A549 (cell line): ENCODE data around the gene ZNF326. TPM values are rescaled to one million over a fixed set of nuclear protein-coding genes. Genes with fewer than 3 reads are reported as not detected.

Experiments used
- ATAC-seq, 2 experiments: fragments of 200-7000 bp in 1 of 2; fragments of >200 bp in 1 of 2; cut with Nextera tagmentation in 1 of 2; cut with Tn5 transposase in 1 of 2; 3 replicates each; pipeline versions ENCODE4 v1.8.0 to v1.9.1; 2018 to 2020; ENCODE audit warnings: mild to moderate bottlenecking in 1 of 2, moderate library complexity in 1 of 2
- CTCF ChIA-PET: fragments of 300-600 bp; sonication (Branson Sonifier 250); formaldehyde crosslinking; extraction: SDS; loops from one replicate; lab custom pipeline; 2021; ENCODE audit warnings: antibody characterized with exemption, inconsistent platforms; lab: Yijun Ruan, JAX
- POLR2A ChIA-PET: fragments of 350-600 bp; formaldehyde crosslinking; extraction: SDS; loops from one replicate; lab custom pipeline; 2021; ENCODE audit warnings: antibody characterized with exemption, inconsistent platforms; lab: Yijun Ruan, JAX
- DNase-seq, 2 experiments: peaks; one replicate each; pipeline versions ENCODE4 v3.0.0 to v3.0.0-alpha.2; 2011 to 2016; ENCODE audit warnings: low read depth in 1 of 2, low spot score in 1 of 2
- FAIRE-seq: peaks from 2 replicates; lab custom pipeline; 2011; peaks lifted over from hg19 to GRCh38; lab: Jason Lieb, UNC
- H3K27ac ChIP-seq, 2 experiments: fragments of >200 bp; sonication (Bioruptor Twin); formaldehyde crosslinking; 3 replicates each; pipeline ENCODE4 v1.5.1; 2016 to 2017
- H3K4me1 ChIP-seq: fragments of >200 bp; sonication (Bioruptor Twin); formaldehyde crosslinking; 3 replicates; pipeline ENCODE4 v1.6.1; 2016
- H3K4me2 ChIP-seq: fragments of >200 bp; sonication (Bioruptor Twin); formaldehyde crosslinking; 3 replicates; pipeline ENCODE4 v1.6.1; 2016
- H3K4me3 ChIP-seq: fragments of >200 bp; sonication (Bioruptor Twin); formaldehyde crosslinking; 3 replicates; pipeline ENCODE4 v1.5.1; 2016
- H3K9me3 ChIP-seq: fragments of >200 bp; sonication (Bioruptor Twin); formaldehyde crosslinking; 3 replicates; pipeline ENCODE4 v1.6.1; 2016
- ATOH8 ChIP-seq: fragments of 250-450 bp; sonication (Bioruptor Pico); IDR thresholded peaks from 2 replicates; pipeline ENCODE4 v1.5.0; 2020; ENCODE audit warnings: low read depth, mild to moderate bottlenecking, moderate library complexity
- CBX2 ChIP-seq: fragments of 200-600 bp; sonication (generic); IDR thresholded peaks from 2 replicates; pipeline ENCODE4 v1.6.1; 2016; ENCODE audit warnings: low read depth, mild to moderate bottlenecking, borderline replicate concordance
- CEBPB ChIP-seq, 2 experiments: fragments of >200 bp in 1 of 2; sonication (Bioruptor Twin) in 1 of 2; formaldehyde crosslinking in 1 of 2; IDR thresholded peaks; 2 replicates each; pipeline ENCODE4 v1.6.1; 2012 to 2016
- CHD2 ChIP-seq: fragments of 150-350 bp; IDR thresholded peaks from 2 replicates; pipeline ENCODE4 v1.6.1; 2014; ENCODE audit warnings: low read length; ENCODE audit not compliant: partially characterized antibody
- EP300 ChIP-seq, 2 experiments: fragments of >200 bp; sonication (Bioruptor Twin); formaldehyde crosslinking; IDR thresholded peaks; 2 replicates in 1 of 2; 3 replicates in 1 of 2; pipeline ENCODE4 v1.6.1; 2016 to 2017
- FOSL2 ChIP-seq, 2 experiments: fragments of 450-650 bp in 1 of 2; fragments of >200 bp in 1 of 2; sonication (Bioruptor Twin) in 1 of 2; formaldehyde crosslinking; IDR thresholded peaks; 2 replicates each; pipeline versions ENCODE4 v1.5.0 to v1.6.1; 2016 to 2020; ENCODE audit warnings: mild to moderate bottlenecking in 1 of 2, moderate library complexity in 1 of 2
- GATA3 ChIP-seq: IDR thresholded peaks from 2 replicates; pipeline ENCODE4 v1.6.1; 2012; ENCODE audit warnings: borderline replicate concordance
- HES2 ChIP-seq: fragments of >200 bp; sonication (Bioruptor Twin); formaldehyde crosslinking; IDR thresholded peaks from 2 replicates; pipeline ENCODE4 v1.6.1; 2016
- HOXB5 ChIP-seq: fragments of 250-450 bp; sonication (Bioruptor Pico); IDR thresholded peaks from 2 replicates; pipeline ENCODE4 v1.5.0; 2020; ENCODE audit warnings: mild to moderate bottlenecking, moderate library complexity
- JUN ChIP-seq, 2 experiments: fragments of >200 bp; sonication (Bioruptor Twin); formaldehyde crosslinking; IDR thresholded peaks; 2 replicates in 1 of 2; 3 replicates in 1 of 2; pipeline ENCODE4 v1.6.1; 2016 to 2017
- KDM5A ChIP-seq: fragments of 200-600 bp; sonication (generic); IDR thresholded peaks from 2 replicates; pipeline ENCODE4 v1.6.1; 2016; ENCODE audit warnings: antibody characterized with exemption, mild to moderate bottlenecking
- NFE2L2 ChIP-seq: fragments of 150-350 bp; conservative IDR thresholded peaks from 2 replicates; pipeline ENCODE4 v1.6.1; 2014; ENCODE audit warnings: low read length
- NPAS2 ChIP-seq: fragments of 250-450 bp; sonication (Bioruptor Pico); IDR thresholded peaks from 2 replicates; pipeline ENCODE4 v1.8.0; 2022; ENCODE audit warnings: mild to moderate bottlenecking, moderate library complexity, borderline replicate concordance
- PHF8 ChIP-seq: fragments of 200-600 bp; sonication (generic); IDR thresholded peaks from 2 replicates; pipeline ENCODE4 v1.6.1; 2016; ENCODE audit warnings: low read depth, mild to moderate bottlenecking, antibody characterized with exemption, moderate library complexity, borderline replicate concordance
- RARB ChIP-seq: fragments of 250-450 bp; sonication (Bioruptor Pico); IDR thresholded peaks from 2 replicates; pipeline ENCODE4 v1.8.0; 2021; ENCODE audit warnings: mild to moderate bottlenecking, moderate library complexity
- RCOR1 ChIP-seq: fragments of 150-350 bp; IDR thresholded peaks from 2 replicates; pipeline ENCODE4 v1.6.1; 2014; ENCODE audit warnings: antibody characterized with exemption, low read length, low read depth
- RNF2 ChIP-seq: fragments of 200-600 bp; sonication (generic); IDR thresholded peaks from 2 replicates; pipeline ENCODE4 v1.6.1; 2016; ENCODE audit warnings: low read depth, mild to moderate bottlenecking, antibody characterized with exemption, moderate library complexity, borderline replicate concordance
- TFCP2L1 ChIP-seq: fragments of 250-450 bp; sonication (Bioruptor Pico); IDR thresholded peaks from 2 replicates; pipeline ENCODE4 v1.5.0; 2021; ENCODE audit warnings: mild to moderate bottlenecking
- ZSCAN20 ChIP-seq: fragments of 250-450 bp; sonication (Bioruptor Pico); IDR thresholded peaks from 2 replicates; pipeline ENCODE4 v1.8.0; 2022; ENCODE audit warnings: mild to moderate bottlenecking, moderate library complexity
- WGBS: methylation state at CpG from one replicate; pipeline ENCODE4 v1.1.6; 2017; ENCODE audit errors: missing lambda C conversion rate; 5-methylcytosine and 5-hydroxymethylcytosine counted together
- polyA plus RNA-seq, 4 experiments: library from polyadenylated mRNA; depleted of rRNA in 3 of 4; stranded (reverse); fragments of >200 nt; fragmentation: RNase III in 1 of 4; extraction: RNeasy Plus Mini Kit Qiagen cat#74134 plus additional on column Dnase treatment in 1 of 4; gene quantifications; 2 replicates in 3 of 4; 3 replicates in 1 of 4; pipeline ENCODE4 v1.2.3, GENCODE V29; 2011 to 2017
- TF ChIP-seq, protein P1 (sequence below): fragments of 200-600 bp; sonication (generic); IDR thresholded peaks from 2 replicates; pipeline ENCODE4 v1.6.1; 2016; ENCODE audit warnings: antibody characterized with exemption, mild to moderate bottlenecking, moderate library complexity
- TF ChIP-seq, protein P2 (sequence below): fragments of 250-450 bp; sonication (Bioruptor Pico); IDR thresholded peaks from 2 replicates; pipeline ENCODE4 v1.5.0; 2021; ENCODE audit warnings: mild to moderate bottlenecking, moderate library complexity, borderline replicate concordance
- TF ChIP-seq, protein P3 (sequence below): fragments of >200 bp; sonication (Bioruptor Twin); formaldehyde crosslinking; IDR thresholded peaks from 3 replicates; pipeline ENCODE4 v1.5.1; 2016

Gene ZNF326
- polyA plus RNA-seq, 2 of the 4 experiments (the other 2 are of a cell fraction) = 32.3 to 47.8 TPM

GRCh38 chr1:89945852-89946476, 48.9 kb upstream of the ZNF326 start:
- ChIA-PET CTCF (interaction anchor here (1.3 to 1.5 kb wide), 2 partner anchors 141 to 165 kb away, joined by 3 to 6 read pairs; no protein-coding TSS in a partner anchor), POLR2A (interaction anchor here (0.9 kb wide), 1 partner anchor 35 kb away, joined by 3 read pairs; no protein-coding TSS in a partner anchor)
- H3K4me2 ChIP-seq = peak overlapping the region; percentile 59
- H3K9me3 ChIP-seq = no peaks in the 10 kb centered on the region
- WGBS = 50% methylated on average over 5 of the region's 5 CpGs
- DNase-seq (no peak), ATAC-seq (no peak), FAIRE-seq (no peak)
- no peak overlapping the region for H3K4me3 ChIP-seq
- peak overlapping the region; percentile 81 to 85 for H3K27ac ChIP-seq
- TF ChIP-seq RARB (CRISPR knock-in tag) (no peak), ZSCAN20 (CRISPR knock-in tag) (no peak), CEBPB (IDR thresholded peaks at IDR 0.05) (0 out of 4 replicates have a peak, but pooled peaks of 1 of the 2 experiments have one; percentile 14), FOSL2 (IDR thresholded peaks at IDR 0.05) (0 out of 2 replicates have a peak, but pooled peaks have one; percentile 35), FOSL2 (CRISPR knock-in tag; IDR thresholded peaks at IDR 0.05) (peak; percentile 70), RNF2 (no peak)
- peaks cover 67% of the 10 kb centered on the region for H3K4me1 ChIP-seq

DNA sequence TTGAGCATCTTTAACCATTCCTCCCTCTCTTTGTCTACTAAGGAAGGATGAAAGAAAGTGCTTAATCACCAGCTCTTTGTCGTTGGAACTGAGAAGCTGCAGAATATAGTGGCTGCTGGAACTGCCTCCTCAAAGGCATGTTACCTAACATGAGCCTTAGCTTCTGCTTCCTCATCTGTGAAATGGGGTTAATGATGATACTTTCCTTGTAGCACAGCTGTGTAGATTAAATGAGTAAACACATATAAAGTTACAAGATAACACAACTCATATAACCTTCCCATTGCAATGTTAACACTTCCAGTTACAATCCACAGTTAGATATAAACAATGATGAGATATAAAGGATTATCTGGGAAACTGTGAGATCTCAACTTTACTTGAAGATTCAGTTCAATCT, 48.4 kb upstream of the ZNF326 start:
- TF ChIP-seq TFCP2L1 (CRISPR knock-in tag) (no peak), NFE2L2 (no peak), JUN (IDR thresholded peaks at IDR 0.05) (no peak), CHD2 (no peak), FOSL2 (IDR thresholded peaks at IDR 0.05) (no peak), FOSL2 (CRISPR knock-in tag; IDR thresholded peaks at IDR 0.05) (no peak), NPAS2 (no peak), ATOH8 (CRISPR knock-in tag) (no peak), RCOR1 (no peak), HES2 (no peak), PHF8 (no peak), CBX2 (no peak), KDM5A (no peak), GATA3 (no peak), RARB (CRISPR knock-in tag) (no peak), EP300 (IDR thresholded peaks at IDR 0.05) (no peak), HOXB5 (CRISPR knock-in tag) (no peak)
- TF ChIP-seq, protein P1, sequence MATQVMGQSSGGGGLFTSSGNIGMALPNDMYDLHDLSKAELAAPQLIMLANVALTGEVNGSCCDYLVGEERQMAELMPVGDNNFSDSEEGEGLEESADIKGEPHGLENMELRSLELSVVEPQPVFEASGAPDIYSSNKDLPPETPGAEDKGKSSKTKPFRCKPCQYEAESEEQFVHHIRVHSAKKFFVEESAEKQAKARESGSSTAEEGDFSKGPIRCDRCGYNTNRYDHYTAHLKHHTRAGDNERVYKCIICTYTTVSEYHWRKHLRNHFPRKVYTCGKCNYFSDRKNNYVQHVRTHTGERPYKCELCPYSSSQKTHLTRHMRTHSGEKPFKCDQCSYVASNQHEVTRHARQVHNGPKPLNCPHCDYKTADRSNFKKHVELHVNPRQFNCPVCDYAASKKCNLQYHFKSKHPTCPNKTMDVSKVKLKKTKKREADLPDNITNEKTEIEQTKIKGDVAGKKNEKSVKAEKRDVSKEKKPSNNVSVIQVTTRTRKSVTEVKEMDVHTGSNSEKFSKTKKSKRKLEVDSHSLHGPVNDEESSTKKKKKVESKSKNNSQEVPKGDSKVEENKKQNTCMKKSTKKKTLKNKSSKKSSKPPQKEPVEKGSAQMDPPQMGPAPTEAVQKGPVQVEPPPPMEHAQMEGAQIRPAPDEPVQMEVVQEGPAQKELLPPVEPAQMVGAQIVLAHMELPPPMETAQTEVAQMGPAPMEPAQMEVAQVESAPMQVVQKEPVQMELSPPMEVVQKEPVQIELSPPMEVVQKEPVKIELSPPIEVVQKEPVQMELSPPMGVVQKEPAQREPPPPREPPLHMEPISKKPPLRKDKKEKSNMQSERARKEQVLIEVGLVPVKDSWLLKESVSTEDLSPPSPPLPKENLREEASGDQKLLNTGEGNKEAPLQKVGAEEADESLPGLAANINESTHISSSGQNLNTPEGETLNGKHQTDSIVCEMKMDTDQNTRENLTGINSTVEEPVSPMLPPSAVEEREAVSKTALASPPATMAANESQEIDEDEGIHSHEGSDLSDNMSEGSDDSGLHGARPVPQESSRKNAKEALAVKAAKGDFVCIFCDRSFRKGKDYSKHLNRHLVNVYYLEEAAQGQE = no peak
- TF ChIP-seq, protein P2, sequence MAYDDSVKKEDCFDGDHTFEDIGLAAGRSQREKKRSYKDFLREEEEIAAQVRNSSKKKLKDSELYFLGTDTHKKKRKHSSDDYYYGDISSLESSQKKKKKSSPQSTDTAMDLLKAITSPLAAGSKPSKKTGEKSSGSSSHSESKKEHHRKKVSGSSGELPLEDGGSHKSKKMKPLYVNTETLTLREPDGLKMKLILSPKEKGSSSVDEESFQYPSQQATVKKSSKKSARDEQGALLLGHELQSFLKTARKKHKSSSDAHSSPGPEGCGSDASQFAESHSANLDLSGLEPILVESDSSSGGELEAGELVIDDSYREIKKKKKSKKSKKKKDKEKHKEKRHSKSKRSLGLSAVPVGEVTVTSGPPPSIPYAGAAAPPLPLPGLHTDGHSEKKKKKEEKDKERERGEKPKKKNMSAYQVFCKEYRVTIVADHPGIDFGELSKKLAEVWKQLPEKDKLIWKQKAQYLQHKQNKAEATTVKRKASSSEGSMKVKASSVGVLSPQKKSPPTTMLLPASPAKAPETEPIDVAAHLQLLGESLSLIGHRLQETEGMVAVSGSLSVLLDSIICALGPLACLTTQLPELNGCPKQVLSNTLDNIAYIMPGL (CRISPR knock-in tag) = no peak
- TF ChIP-seq, protein P3, sequence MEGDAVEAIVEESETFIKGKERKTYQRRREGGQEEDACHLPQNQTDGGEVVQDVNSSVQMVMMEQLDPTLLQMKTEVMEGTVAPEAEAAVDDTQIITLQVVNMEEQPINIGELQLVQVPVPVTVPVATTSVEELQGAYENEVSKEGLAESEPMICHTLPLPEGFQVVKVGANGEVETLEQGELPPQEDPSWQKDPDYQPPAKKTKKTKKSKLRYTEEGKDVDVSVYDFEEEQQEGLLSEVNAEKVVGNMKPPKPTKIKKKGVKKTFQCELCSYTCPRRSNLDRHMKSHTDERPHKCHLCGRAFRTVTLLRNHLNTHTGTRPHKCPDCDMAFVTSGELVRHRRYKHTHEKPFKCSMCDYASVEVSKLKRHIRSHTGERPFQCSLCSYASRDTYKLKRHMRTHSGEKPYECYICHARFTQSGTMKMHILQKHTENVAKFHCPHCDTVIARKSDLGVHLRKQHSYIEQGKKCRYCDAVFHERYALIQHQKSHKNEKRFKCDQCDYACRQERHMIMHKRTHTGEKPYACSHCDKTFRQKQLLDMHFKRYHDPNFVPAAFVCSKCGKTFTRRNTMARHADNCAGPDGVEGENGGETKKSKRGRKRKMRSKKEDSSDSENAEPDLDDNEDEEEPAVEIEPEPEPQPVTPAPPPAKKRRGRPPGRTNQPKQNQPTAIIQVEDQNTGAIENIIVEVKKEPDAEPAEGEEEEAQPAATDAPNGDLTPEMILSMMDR = no peak
- ATAC-seq = no peak
- no peak overlapping the region for H3K4me3 ChIP-seq
- POLR2A ChIA-PET = interaction anchor here (0.9 kb wide), 1 partner anchor 36 kb away, joined by 3 read pairs; no protein-coding TSS in a partner anchor
- H3K27ac ChIP-seq = peak overlapping the region; percentile 81 to 85
- CTCF ChIA-PET = interaction anchor here (1.3 to 1.5 kb wide), 2 partner anchors 142 to 165 kb away, joined by 3 to 6 read pairs; no protein-coding TSS in a partner anchor
- no peak for FAIRE-seq
- no peaks in the 10 kb centered on the region for H3K9me3 ChIP-seq
- H3K4me1 ChIP-seq = peaks cover 72% of the 10 kb centered on the region
- 21% methylated on average over 1 of the region's 1 CpG for WGBS
- DNase-seq = no peak
- H3K4me2 ChIP-seq = peak overlapping the region; percentile 59; the same call in 1 of the 3 replicates
